Stimulated activated CD4-positive, alpha-beta T cell treated with anti-CD3 and anti-CD28 coated beads, Interleukin-1b, Interleukin-23, amount 100 ng/mL, for 48 hours (primary cell): ENCODE measurements around the gene MIEF2.
"Not testable (repeated sequence)": the region's sequence is repeated elsewhere in the genome, so short reads cannot be mapped to it uniquely, and the experiment has no call there.

ENCODE experiments used
- DNase-seq: peaks from one replicate; pipeline ENCODE4 v3.0.0-alpha.2; 2020

MIEF2 gene, protein sequence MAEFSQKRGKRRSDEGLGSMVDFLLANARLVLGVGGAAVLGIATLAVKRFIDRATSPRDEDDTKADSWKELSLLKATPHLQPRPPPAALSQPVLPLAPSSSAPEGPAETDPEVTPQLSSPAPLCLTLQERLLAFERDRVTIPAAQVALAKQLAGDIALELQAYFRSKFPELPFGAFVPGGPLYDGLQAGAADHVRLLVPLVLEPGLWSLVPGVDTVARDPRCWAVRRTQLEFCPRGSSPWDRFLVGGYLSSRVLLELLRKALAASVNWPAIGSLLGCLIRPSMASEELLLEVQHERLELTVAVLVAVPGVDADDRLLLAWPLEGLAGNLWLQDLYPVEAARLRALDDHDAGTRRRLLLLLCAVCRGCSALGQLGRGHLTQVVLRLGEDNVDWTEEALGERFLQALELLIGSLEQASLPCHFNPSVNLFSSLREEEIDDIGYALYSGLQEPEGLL

DNA sequence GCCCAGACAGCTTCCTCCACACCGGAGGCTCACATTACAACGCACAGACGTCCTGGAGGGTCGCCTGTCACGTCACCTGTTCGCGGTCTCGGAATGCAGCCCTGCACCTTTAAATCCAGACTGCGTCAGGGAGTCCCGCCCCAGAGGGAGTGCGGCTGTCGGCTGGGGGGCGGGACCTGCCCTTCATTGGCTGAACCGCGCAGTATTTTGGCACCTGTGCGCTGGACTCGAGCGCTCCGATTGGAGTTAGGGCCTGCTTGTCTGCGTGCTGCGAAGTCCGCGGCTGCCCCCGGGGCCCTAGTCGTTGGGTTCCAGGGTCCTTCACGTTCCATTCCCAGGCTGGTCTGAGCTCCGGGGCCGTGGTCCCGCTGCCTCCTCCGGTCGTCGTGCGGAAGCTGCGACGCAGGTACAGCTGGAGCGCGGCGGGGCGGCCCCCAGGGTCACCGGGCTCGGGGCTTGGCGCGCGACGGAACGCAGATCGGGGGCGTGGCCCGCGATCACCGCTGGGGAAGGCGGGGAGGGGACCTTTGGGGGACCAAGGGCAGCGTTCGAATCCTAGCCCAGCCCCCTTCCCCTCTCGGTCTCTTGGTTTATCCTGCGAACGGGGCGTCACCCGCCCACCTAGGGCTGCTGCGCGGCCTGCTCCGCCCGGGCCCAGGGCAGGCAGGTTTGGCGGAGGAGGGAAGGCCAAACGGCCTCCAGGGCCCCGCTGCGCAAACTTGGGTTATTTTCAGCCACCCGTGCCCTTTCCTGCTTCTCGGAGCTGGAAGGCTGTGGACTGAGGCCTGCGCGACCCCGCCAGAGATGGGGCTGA, at the start of gene MIEF2:
MIEF2 (plus strand) TSS at position 331 of the 814 bp plus-strand sequence. CDS start 2,059 bp downstream, outside the sequence.
- peak; percentile 94 for DNase-seq

DNA sequence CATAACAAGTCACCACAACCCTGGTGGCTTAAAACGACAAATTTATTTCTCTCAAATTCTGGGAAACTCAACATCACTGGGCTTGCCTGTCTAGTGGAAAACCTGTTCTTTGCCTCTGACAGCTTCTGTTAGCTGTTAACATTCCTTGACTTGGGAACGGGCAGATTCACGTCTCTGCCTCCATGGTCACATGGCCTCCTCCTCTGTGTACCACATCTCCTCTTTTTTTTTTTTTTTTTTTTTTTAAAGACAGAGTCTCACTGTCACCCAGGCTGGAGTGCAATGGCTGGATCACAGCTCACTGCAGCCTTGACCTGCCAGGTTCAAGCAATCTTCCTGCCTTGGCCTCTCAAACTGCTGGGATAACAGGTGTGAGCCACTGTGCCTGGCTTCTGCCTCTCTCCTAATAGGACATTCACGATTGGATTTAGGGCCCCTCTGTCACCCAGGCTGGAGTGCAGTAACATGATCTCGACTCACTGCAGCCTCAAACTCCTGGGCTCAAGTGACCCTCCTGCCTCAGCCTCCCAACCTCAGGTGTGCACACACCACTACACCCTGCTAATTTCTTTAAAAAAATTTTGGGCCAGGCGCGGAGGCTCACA, 46.7 kb upstream of the MIEF2 start:
- no peak for DNase-seq

DNA sequence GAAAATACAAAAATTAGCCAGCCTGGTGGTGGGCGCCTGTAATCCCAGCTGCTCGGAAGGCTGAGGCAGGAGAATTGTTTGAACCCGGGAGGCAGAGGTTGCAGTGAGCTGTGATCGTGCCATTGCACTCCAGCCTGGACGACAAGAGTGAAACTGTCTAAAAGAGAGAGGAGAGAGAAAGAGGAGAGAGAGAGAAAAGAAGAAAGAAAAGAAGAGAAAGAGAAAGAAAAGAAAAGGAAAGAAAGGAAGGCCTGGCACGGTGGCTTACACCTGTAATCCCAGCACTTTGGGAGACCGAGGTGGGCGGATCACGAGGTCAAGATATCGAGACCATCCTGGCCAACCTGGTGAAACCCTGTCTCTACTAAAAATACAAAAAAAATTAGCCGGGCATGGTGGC, 43.6 kb upstream of the MIEF2 start:
- DNase-seq, result not testable (repeated sequence)

DNA sequence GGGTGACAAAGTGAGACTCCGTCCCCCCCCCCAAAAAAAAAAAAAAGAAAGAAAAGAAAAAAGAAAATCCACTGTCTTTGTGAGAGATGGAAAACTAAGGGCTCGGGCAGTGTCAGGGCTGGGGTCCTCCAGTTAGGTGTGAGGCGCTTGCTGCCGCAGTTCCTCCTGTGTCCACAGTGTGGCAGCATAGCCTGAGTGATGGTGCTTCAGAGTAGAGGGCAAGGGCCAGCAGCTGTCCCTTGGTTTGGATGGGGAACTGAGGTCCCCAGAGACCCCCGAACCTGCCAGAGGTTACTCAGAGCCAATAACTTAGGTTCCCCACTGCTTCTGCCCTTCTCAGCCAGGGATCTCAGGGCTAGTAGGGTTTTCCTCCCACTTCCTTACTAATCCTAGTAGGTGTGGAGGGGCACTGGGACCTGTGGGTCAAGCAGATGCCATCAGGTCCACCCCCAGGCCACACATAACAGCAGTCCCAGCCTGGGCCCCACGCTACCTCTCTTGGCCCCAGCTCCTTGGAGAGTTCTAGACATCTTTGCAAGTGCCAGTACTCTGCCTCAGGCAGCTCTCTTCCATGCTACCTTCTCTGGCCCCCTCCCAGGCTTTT, 42.9 kb upstream of the MIEF2 start:
- peak; percentile 76 for DNase-seq

DNA sequence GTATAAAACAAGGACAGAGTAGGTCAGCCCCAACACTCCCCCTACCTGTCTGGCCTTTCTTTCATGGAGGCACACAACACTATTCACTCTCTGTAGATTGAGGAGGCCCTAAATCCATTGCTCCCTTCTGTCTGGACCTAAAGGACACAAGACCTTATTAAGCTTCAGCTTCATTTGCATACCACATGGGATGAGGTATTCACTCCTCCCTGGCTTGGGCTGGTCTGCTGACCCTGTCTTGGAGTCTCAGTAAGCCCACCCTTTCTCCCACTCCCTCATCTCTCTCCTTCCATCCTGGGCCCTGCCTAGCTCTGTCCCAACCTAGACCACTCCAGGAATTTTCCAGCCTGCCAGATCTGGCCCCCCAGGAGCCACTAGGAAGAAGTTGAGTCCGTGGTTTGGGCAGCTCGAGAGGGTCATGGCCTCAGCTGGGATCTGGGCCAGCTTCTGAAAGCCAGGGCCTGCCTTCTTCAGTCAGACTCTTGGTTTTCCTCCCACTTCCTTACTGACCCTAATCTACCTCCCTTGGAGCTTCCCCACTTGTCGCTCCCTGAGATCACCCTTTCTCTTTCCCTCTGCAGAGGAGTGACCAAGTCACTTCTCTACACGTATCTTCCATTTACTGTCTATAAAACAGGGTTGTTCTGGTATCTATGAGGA, 41.6 kb upstream of the MIEF2 start:
- no peak for DNase-seq

DNA sequence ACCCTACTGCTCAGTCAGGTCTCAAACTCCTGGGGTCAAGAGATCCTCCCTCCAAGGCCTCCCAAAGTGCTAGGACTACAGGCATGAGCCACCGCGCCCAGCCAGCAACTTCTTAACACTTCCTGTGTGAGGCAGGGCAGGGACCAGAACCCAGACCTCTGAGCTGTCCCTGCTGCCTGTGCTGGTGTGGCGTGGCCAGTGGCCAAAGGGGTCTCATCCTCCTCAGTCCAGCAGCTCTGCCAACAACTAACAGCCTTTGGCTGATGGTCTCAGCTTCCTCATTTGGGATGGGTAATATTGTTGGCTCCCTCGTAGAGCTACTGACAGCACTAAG, 36.4 kb upstream of the MIEF2 start:
- no peak for DNase-seq

DNA sequence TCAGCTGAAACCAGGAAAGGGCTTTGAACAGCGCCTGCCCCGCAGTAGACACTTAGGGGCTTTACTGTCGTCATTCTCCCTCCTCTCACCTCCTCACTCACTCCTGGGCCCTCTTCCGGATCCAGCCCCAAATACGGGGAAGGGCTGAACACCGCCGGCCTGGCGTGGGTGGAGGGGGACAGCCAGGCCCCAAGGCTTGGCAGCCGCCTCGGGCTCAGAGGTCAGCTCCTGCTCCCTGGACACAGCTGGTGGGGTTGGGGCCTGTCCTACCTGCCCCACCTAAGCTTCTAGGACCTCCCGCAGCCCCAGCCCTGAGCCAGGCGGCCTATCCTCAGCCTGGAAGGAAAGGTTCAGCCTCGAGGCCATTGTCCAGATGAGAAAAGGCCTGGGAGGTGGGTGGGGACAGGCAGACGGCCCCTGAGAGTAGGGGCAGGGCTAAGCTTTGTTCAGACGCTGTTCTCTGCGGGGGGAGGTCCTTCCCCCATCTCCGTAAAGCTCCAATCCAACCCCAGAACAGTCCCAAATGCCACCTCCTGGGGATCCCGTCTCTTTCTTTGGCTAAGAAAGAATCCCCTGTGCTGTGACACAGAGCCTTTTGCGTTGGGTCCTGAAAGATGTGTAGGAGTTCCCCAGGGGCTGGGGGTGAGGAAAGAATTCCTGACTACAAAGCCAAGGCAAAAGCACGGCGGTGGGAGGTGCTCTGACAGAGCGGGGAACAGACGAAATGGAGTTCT, 35.9 kb upstream of the MIEF2 start:
- DNase-seq, result no peak

DNA sequence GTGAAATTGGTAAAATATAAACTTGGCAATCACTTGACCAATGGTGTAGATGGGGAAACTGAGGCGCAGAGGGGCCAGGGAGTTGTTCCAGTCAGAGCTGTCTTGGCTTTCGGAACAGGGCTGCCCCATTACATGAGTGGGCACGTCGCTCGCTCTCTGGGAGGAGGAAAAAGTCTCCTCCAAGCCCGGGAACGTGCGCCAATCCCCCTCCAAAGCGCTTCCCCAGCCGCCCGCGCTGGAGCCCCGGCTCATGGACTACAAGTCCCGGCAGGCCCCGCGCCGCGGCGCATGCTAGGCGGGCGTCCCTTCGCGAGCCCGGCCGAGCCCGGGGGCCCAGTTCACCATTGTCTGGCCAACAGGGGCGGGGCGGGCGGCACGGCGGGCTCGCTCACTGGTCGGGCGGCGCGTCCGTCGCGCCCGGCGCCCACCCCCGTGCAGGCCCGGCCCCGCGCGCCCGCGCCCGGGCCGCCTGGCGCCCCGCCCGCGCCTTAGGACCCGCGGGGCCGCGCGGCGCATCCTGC, 35.3 kb upstream of the MIEF2 start, which contains the start of gene LLGL1:
LLGL1 (plus strand) TSS at position 515 of the 521 bp plus-strand sequence. CDS start 48 bp downstream, outside the sequence.
- peak; percentile 95 for DNase-seq

DNA sequence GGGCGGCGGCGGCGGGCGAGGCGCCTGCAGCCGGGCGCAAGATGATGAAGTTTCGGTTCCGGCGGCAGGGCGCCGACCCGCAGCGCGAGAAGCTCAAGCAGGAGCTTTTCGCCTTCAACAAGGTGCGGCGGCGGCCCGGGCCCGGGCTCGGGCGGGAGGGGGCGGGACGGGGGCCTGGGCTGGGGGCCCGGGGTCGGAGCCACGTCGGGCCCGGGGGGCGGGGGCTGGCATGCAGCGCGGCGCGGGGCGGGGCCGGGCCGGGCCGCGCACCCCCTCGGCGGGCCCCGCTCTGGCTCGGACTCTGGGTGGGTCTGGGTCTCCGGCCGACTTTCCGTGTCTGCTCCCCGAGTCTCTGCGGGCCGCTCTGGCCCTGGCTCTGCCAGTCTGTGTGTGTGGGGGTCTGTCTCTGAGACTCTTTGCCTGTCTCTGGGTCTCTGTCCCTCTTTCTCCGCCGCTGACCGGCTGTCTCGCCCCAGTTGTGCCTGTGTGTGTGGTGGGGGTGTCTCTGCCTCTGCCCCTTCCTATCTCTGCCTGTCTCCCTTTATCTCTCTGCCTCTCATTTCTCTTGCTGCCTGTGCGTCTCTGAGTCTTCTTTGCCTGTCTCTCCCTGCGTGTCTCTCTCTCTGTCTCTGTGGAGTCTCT, 34.7 kb upstream of the MIEF2 start:
- DNase-seq, result no peak

DNA sequence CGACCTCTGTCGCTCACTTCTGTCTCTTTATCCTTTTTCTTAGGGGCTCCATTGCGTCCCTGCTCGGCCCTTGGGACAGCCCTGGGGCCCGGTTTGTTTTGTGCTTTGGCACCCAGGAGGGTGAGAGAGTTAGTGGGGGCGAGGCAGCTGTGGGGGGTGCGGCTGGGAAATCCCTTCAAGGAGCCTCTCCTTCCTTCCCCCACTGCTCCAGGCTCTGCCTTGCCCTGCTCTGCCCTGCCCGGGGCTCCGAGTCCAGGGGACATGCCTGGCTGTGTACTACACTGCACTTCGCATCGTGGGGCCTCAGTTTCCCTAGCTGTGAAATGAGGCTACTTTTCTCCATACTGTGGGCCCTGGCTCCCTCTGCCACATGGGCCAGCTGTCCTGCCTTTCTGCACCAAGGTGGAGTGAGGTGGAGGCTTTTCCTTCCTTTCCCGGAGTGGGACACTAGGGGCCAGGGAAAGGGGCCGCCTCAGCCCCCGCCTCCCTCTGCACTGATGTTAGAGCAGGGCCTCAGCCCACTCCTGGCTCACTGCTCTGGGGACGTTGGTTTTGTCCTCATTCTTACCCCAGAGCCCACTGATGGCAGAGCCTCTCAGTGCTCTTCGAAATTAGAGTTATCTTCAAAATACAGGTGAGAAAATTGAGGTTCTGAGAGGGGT, 34.0 kb upstream of the MIEF2 start:
- DNase-seq, result no peak

DNA sequence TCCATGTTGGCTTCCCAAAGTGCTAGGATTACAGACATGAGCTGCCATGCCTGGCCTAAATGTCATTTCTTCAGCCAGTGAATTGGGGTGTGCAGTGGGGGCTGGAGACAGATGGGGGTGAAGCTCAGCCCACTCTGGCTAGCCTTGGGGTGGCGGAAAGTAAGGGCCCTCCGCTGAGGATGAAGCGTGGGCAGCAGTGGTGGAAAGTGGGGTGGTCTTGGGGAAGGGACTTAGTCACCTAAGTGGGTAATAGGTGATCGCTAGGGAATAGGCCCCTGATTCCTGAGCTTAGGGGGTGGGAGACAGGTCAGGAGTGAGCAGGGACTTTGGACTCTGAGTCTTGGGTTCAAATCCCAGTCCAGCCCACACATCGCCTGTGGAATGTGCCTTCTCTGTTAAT, 32.8 kb upstream of the MIEF2 start:
- no peak for DNase-seq

DNA sequence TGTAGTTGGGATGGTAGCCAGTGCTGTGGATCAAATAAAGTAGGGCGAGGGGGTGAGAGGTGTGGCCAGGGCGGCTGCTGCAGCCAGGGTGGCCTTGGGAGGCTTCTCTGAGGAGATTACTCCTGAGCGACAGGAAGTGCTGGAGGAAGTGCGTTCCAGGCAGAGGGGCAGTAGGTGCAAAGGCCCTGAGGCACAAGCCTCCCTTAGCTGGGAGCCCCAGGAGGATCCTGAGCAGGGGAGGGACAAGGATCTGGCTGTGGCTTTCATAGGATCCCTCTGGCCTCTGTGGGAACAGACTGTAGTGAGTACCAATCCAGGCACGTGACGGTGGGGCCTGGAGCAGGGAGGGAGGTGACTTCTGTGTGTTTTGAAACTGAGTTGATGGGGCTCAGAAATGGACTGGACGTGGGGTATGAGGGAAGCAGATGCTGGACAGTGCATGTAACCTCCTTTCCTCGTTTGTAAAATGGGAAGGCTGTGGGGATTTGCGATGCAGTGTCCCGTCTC, 32.2 kb upstream of the MIEF2 start:
- no peak for DNase-seq

DNA sequence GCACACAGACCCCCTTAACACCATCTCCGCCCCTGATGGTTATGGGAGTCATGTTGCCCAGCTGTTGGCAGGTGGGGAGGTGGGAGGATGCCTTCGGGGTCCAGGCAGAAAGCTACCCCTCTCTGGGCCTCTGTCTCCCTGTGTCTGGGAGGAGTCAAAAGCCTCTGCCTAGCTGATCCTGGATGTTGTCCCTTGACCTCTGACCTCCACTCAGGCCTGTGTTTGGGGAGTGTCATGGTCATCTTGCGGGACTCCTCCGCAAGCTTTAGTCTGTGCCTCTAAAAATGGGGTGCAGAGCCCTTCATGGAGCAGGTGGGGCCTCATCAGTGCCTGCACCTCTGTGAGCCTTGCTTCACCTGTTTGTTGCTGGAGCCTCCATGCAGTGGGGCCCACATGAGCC, 31.2 kb upstream of the MIEF2 start:
- no peak for DNase-seq

DNA sequence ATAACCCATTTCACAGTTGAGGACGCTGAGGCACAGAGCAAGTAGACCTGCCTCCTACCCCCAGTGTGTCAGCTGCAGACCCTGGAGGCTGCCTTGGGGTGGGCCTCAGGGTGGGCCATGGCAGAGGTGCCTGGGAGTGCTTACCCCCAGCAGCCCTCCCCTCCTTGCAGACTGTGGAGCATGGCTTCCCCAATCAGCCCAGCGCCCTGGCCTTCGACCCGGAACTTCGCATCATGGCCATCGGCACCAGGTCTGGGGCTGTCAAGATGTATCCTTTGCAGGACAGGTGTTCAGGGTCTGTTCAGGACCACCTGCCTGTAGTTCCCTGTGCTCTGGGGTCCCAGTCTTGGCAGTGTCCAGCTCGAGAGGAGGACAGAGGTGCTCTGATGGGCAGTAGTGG, 30.7 kb upstream of the MIEF2 start:
- DNase-seq, result no peak

DNA sequence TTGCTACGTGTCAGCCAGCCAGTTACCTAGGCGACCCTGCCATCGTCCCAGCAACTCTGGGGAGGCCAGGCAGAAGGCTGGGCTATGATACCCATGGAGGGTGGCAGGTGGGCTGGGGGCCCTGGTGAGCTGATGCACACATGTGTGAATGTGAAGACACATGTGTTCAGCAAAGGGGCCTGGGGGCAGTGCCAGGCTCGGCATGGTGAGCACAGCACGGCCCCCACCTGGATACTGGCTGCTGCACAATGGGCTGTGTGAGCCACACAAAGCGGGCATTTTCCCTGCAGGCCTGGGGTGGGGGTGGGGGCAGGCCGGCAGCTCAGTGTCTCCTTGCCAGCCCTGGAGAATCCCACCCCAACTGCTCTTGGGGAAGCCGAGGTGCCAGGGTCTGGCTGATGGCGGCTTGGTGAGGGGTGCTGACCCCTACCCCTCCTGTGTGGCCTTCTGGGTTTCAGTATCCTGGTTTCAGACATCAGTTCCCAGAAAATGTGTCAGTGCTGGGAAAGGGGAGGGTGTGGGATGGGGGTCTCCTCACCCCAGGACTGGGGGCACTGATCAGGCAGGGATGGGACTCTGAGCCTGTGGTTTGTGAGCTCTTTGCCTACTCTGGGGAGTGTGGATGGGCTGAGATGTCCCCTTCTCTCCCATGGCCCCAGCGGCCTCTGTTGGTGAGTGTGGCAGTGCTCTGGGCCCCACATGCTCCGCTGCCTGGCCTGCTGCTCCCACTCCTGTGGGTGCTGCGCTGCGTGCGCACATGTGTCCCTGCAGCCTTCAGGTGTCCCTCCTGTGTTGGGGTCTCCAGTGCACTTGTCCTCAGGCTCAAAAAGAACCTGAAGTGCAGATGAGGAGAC, 29.9 kb upstream of the MIEF2 start:
- no peak for DNase-seq

DNA sequence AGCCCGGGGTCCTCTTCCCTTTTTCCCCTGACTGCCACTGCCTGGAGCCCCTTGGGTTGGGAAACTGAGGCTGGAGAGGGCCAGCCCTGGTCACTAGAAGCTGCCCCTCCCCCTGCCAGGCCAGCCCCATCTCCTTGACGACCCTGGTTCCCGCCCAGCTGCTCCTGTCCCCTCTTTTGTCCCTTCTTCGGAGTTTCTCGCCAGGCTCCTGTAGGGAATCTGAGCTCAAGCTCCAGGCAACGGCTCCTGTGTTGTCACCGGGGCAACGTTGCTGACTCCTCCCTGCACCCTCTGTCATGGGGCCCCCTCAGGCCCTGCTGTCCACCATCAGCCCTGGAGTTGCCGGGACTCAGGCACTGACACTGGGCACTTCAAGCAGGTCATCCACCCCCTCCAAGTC, 29.3 kb upstream of the MIEF2 start:
- no peak for DNase-seq

DNA sequence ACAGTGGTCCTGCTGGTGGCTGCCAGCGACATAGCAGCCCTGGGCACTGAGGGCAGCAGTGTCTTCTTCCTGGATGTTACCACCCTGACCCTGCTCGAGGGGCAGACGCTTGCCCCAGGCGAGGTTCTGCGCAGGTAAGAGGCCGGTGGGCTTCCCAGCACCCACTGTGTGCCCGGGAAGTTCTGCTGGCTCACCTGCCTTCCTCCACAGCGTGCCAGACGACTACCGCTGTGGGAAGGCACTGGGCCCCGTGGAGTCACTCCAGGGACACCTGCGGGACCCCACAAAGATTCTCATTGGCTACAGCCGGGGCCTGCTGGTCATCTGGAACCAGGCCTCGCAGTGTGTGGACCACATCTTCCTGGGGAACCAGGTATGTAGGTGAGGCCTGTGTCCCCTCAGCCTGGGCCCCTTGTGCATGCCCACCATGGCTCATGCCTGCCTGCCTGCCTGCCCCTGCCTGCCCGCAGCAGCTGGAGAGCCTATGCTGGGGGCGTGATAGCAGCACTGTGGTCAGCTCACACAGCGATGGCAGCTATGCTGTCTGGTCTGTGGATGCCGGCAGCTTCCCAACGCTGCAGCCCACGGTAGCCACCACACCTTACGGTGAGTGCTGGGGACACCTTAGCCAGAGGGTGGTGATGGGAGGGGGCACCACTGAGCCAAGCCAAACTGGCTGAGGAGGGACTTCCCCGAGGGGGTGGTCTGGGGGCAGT, 26.5 kb upstream of the MIEF2 start:
- no peak for DNase-seq

DNA sequence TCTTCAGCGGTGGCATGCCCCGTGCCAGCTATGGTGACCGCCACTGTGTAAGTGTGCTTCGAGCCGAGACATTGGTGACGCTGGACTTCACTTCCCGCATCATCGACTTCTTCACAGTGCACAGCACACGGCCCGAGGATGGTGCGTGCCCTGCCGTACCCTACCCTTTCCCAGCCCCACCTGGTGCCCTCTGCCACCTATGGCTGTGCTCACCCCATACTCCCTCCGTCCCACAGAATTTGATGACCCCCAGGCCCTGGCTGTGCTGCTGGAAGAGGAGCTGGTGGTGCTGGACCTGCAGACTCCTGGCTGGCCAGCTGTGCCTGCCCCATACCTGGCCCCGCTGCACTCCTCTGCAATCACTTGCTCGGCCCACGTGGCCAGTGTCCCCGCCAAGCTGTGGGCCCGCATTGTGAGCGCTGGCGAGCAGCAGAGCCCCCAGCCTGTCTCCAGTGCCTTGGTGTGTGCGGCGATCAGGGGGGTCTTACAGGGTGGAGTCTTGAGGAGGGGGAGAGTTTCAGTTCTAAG, 25.5 kb upstream of the MIEF2 start:
- DNase-seq, result no peak
